ENCODE data around the gene MTA3.

MTA3 gene

GRCh38 chr2:42636934-42637333, 68.5 kb downstream of the MTA3 start:
- no peaks in the 10 kb centered on the region for H3K79me2 ChIP-seq (ENCODE audit: control insufficient read depth, low read length)
- no peaks in the 10 kb centered on the region for H3K27me3 ChIP-seq (ENCODE audit: control insufficient read depth, low read length)
- H3K9me3 ChIP-seq (ENCODE audit: control insufficient read depth, insufficient read depth, low read length), result no peaks in the 10 kb centered on the region
- H3K4me1 ChIP-seq (ENCODE audit: control insufficient read depth, low read length), result peaks cover 9% of the 10 kb centered on the region
- H3K4me3 ChIP-seq (ENCODE audit: low read length), result no peak overlapping the region
- H3K9me2 ChIP-seq (replicated peaks; ENCODE audit: control insufficient read depth, low read length), result no peaks in the 10 kb centered on the region
- peaks cover 10% of the 10 kb centered on the region for H3K36me3 ChIP-seq (ENCODE audit: control insufficient read depth, low read length)
- no peak overlapping the region for H3K4me2 ChIP-seq (ENCODE audit: low read length)
- H4K20me1 ChIP-seq (ENCODE audit: control insufficient read depth, insufficient read depth, low read depth, low read length), result no peaks in the 10 kb centered on the region
- TF ChIP-seq CTCF (IDR thresholded peaks at IDR 0.05; ENCODE audit: low read depth, low read length, poor library complexity, severe bottlenecking) (no peak), EZH2phosphoT487 (IDR thresholded peaks at IDR 0.05; ENCODE audit: borderline replicate concordance, low read length) (no peak)
- H3F3A ChIP-seq (ENCODE audit: control insufficient read depth, insufficient read depth), result no peaks in the 10 kb centered on the region; the same call in none of the 2 replicates
- no peak overlapping the region for H3K27ac ChIP-seq (ENCODE audit: low read depth, low read length)

- Histone ChIP-seq H4K20me1 (ENCODE audit: control insufficient read depth, insufficient read depth, low read depth, low read length) (no peaks in the 10 kb centered on the region), H3K4me1 (ENCODE audit: control insufficient read depth, low read length) (peaks cover 9% of the 10 kb centered on the region), H3K9me2 (replicated peaks; ENCODE audit: control insufficient read depth, low read length) (no peaks in the 10 kb centered on the region), H3K27ac (ENCODE audit: low read depth, low read length) (no peak overlapping the region), H3K9me3 (ENCODE audit: control insufficient read depth, insufficient read depth, low read length) (no peaks in the 10 kb centered on the region), H3K27me3 (ENCODE audit: control insufficient read depth, low read length) (no peaks in the 10 kb centered on the region), H3F3A (ENCODE audit: control insufficient read depth, insufficient read depth) (no peaks in the 10 kb centered on the region; the same call in none of the 2 replicates), H3K4me2 (ENCODE audit: low read length) (no peak overlapping the region), H3K4me3 (ENCODE audit: low read length) (no peak overlapping the region), H3K36me3 (ENCODE audit: control insufficient read depth, low read length) (peaks cover 15% of the 10 kb centered on the region), H3K79me2 (ENCODE audit: control insufficient read depth, low read length) (no peaks in the 10 kb centered on the region)
- no peak for TF ChIP-seq EZH2phosphoT487 (IDR thresholded peaks at IDR 0.05; ENCODE audit: borderline replicate concordance, low read length)
- TF ChIP-seq CTCF (IDR thresholded peaks at IDR 0.05; ENCODE audit: low read depth, low read length, poor library complexity, severe bottlenecking), result no peak
These were observed 69.8 kb downstream of the MTA3 start for GRCh38 chr2:42638080-42638784.

GRCh38 chr2:42639340-42640077, 71.1 kb downstream of the MTA3 start:
- H3K4me2 ChIP-seq (ENCODE audit: low read length), result no peak overlapping the region

More at GRCh38 chr2:42639340-42640077, 71.1 kb downstream of the MTA3 start:
- Histone ChIP-seq H3K27ac (ENCODE audit: low read depth, low read length) (no peak overlapping the region), H3K9me3 (ENCODE audit: control insufficient read depth, insufficient read depth, low read length) (no peaks in the 10 kb centered on the region), H3K27me3 (ENCODE audit: control insufficient read depth, low read length) (no peaks in the 10 kb centered on the region), H3K4me1 (ENCODE audit: control insufficient read depth, low read length) (peaks cover 9% of the 10 kb centered on the region), H3F3A (ENCODE audit: control insufficient read depth, insufficient read depth) (no peaks in the 10 kb centered on the region; the same call in none of the 2 replicates), H4K20me1 (ENCODE audit: control insufficient read depth, insufficient read depth, low read depth, low read length) (no peaks in the 10 kb centered on the region), H3K9me2 (replicated peaks; ENCODE audit: control insufficient read depth, low read length) (no peaks in the 10 kb centered on the region), H3K79me2 (ENCODE audit: control insufficient read depth, low read length) (no peaks in the 10 kb centered on the region), H3K4me3 (ENCODE audit: low read length) (no peak overlapping the region), H3K36me3 (ENCODE audit: control insufficient read depth, low read length) (peaks cover 24% of the 10 kb centered on the region)
- no peak for TF ChIP-seq CTCF (IDR thresholded peaks at IDR 0.05; ENCODE audit: low read depth, low read length, poor library complexity, severe bottlenecking)
- TF ChIP-seq EZH2phosphoT487 (IDR thresholded peaks at IDR 0.05; ENCODE audit: borderline replicate concordance, low read length), result no peak

Measured in DOHH2 (cell line).